WTC11 (cell line): ENCODE results near the gene JUP. TPM values are rescaled to one million over a fixed set of nuclear protein-coding genes. Genes with fewer than 3 reads are reported as not detected.

Experiments used
- ATF6 ChIP-seq: sonication (generic); formaldehyde crosslinking; IDR thresholded peaks from 2 replicates; pipeline ENCODE4 v1.8.1; 2023; ENCODE audit warnings: mild to moderate bottlenecking, missing genetic modification reagents
- CREB1 ChIP-seq: sonication (generic); formaldehyde crosslinking; IDR thresholded peaks from 2 replicates; pipeline ENCODE4 v1.8.0; 2023; ENCODE audit warnings: mild to moderate bottlenecking, missing genetic modification reagents
- ELF4 ChIP-seq: sonication (generic); formaldehyde crosslinking; IDR thresholded peaks from 2 replicates; pipeline ENCODE4 v1.8.1; 2022; ENCODE audit warnings: low read depth, mild to moderate bottlenecking, moderate library complexity, missing genetic modification reagents
- GTF2I ChIP-seq: fragments of 250-450 bp; sonication (Bioruptor Pico); conservative IDR thresholded peaks from 2 replicates; pipeline ENCODE4 v1.4.0; 2021; ENCODE audit warnings: mild to moderate bottlenecking
- KAT7 ChIP-seq: sonication (generic); formaldehyde crosslinking; IDR thresholded peaks from 2 replicates; pipeline ENCODE4 v1.8.1; 2023; ENCODE audit warnings: missing genetic modification reagents, mild to moderate bottlenecking, borderline replicate concordance
- TCF7 ChIP-seq: sonication (generic); formaldehyde crosslinking; IDR thresholded peaks from 2 replicates; pipeline ENCODE4 v1.8.0; 2022; ENCODE audit warnings: mild to moderate bottlenecking, low read depth, missing genetic modification reagents, moderate library complexity
- ZNF416 ChIP-seq: fragments of 250-450 bp; sonication (Bioruptor Pico); IDR thresholded peaks from 2 replicates; pipeline ENCODE4 v1.9.0; 2021; ENCODE audit warnings: mild to moderate bottlenecking, inconsistent platforms
- ZNF671 ChIP-seq: fragments of 250-450 bp; sonication (Bioruptor Pico); IDR thresholded peaks from 2 replicates; pipeline ENCODE4 v1.8.0; 2021; ENCODE audit warnings: mild to moderate bottlenecking
- total RNA-seq: library from RNA; stranded (reverse); gene quantifications from 3 replicates; pipeline ENCODE4 v1.2.3, GENCODE V29; 2021

The JUP gene
- total RNA-seq, 1 experiment from 2014 or later: 103 TPM

- no peak for TF ChIP-seq ZNF671
- no peak for TF ChIP-seq CREB1 (CRISPR knock-in tag)
- no peak for TF ChIP-seq ELF4 (CRISPR knock-in tag)
- TF ChIP-seq KAT7 (CRISPR knock-in tag): no peak
- no peak for TF ChIP-seq TCF7 (CRISPR knock-in tag)
- TF ChIP-seq ATF6 (CRISPR knock-in tag): no peak
- peak; percentile 45; the same call in 1 of the 2 replicates for TF ChIP-seq GTF2I (CRISPR knock-in tag)
- TF ChIP-seq ZNF416 (CRISPR knock-in tag): no peak
Observed at GRCh38 chr17:41705271-41705991, 81.1 kb downstream of the JUP start (continued).

Other genes starting within 250 kb of the JUP start
- not detected in 3 replicates for gene KRT9, start 214.7 kb downstream of the JUP start, total RNA-seq
- not detected in 3 replicates for gene KRT14, start 199.8 kb downstream of the JUP start, total RNA-seq
- gene KRT16, start 173.9 kb downstream of the JUP start, total RNA-seq: not detected in 3 replicates
- 0.53 to 1.5 TPM (median 0.92 TPM) in 3 replicates for gene KRT17, start 162.1 kb downstream of the JUP start, total RNA-seq
- gene EIF1, start 97.8 kb downstream of the JUP start, total RNA-seq: 466 to 481 TPM (median 475 TPM) in 3 replicates
- gene GAST, start 74.4 kb downstream of the JUP start, total RNA-seq: not detected in 3 replicates
- 4.4 to 5.0 TPM (median 4.4 TPM) in 3 replicates for gene HAP1, start 52.1 kb downstream of the JUP start, total RNA-seq
- 32.1 to 34.6 TPM (median 33.5 TPM) in 3 replicates for gene P3H4, start 25.2 kb upstream of the JUP start, total RNA-seq
- gene FKBP10, start 26.3 kb upstream of the JUP start, total RNA-seq: 227 to 243 TPM (median 232 TPM) in 3 replicates
- gene NT5C3B, start 49.5 kb upstream of the JUP start, total RNA-seq: 58.1 to 62.9 TPM (median 59.4 TPM) in 3 replicates
- 0.14 to 0.35 TPM (median 0.14 TPM) in 3 replicates for gene KLHL10, start 51.1 kb upstream of the JUP start, total RNA-seq
- gene KLHL11, start 78.7 kb upstream of the JUP start, total RNA-seq: 13.4 to 15.0 TPM (median 14.7 TPM) in 3 replicates
- 312 to 350 TPM (median 316 TPM) in 3 replicates for gene ACLY, start 132.2 kb upstream of the JUP start, total RNA-seq
- gene ODAD4, start 143.9 kb upstream of the JUP start, total RNA-seq: 1.2 to 2.1 TPM (median 1.9 TPM) in 3 replicates
- gene CNP, start 180.1 kb upstream of the JUP start, total RNA-seq: 52.5 to 54.2 TPM (median 53.9 TPM) in 3 replicates
- 111 to 140 TPM (median 114 TPM) in 3 replicates for gene DNAJC7, start 230.7 kb upstream of the JUP start, total RNA-seq
- 31.9 to 37.3 TPM (median 36.1 TPM) in 3 replicates for gene NKIRAS2, start 233.4 kb upstream of the JUP start, total RNA-seq